GM11168 (cell line): ENCODE results near the gene CXCL14.

Source experiments
- in situ Hi-C: fragments of 300-500 bp; cut with MboI; formaldehyde crosslinking; loops from one replicate; pipeline ENCODE4 v1.12.0; 2022; ENCODE audit warnings: low sequenced_read_pairs; ENCODE audit not compliant: unreplicated experiment

Gene CXCL14

GRCh38 chr5:135578685-135579341, at the start of gene CXCL14:
CXCL14 (minus strand) TSS chr5:135578991; CDS start chr5:135578778, 213 bp downstream.
- in situ Hi-C loops = no loop called here

- in situ Hi-C loops = no loop called here
Measured at GRCh38 chr5:135626636-135627035, 47.8 kb upstream of the CXCL14 start.

- in situ Hi-C loops = no loop called here
Measured at GRCh38 chr5:135625961-135626360, 47.2 kb upstream of the CXCL14 start.

- in situ Hi-C loops = no loop called here
Measured at GRCh38 chr5:135625486-135625885, 46.7 kb upstream of the CXCL14 start.

GRCh38 chr5:135625061-135625460, 46.3 kb upstream of the CXCL14 start:
- in situ Hi-C loops = no loop called here

GRCh38 chr5:135623186-135623715, 44.5 kb upstream of the CXCL14 start:
- in situ Hi-C loops = no loop called here

- in situ Hi-C loops = no loop called here
Measured at GRCh38 chr5:135615581-135616260, 36.9 kb upstream of the CXCL14 start.

GRCh38 chr5:135615171-135615570, 36.4 kb upstream of the CXCL14 start:
- in situ Hi-C loops = no loop called here

- in situ Hi-C loops = no loop called here
Measured at GRCh38 chr5:135609981-135610380, 31.2 kb upstream of the CXCL14 start.

- in situ Hi-C loops = no loop called here
Measured at GRCh38 chr5:135608761-135609443, 30.1 kb upstream of the CXCL14 start.

- in situ Hi-C loops = no loop called here
Measured at GRCh38 chr5:135608361-135608760, 29.6 kb upstream of the CXCL14 start.

GRCh38 chr5:135606431-135606830, 27.6 kb upstream of the CXCL14 start:
- in situ Hi-C loops = no loop called here

GRCh38 chr5:135605221-135605620, 26.4 kb upstream of the CXCL14 start:
- in situ Hi-C loops = no loop called here

GRCh38 chr5:135604056-135604455, 25.3 kb upstream of the CXCL14 start:
- in situ Hi-C loops = no loop called here

- in situ Hi-C loops = no loop called here
Measured at GRCh38 chr5:135602882-135603721, 24.3 kb upstream of the CXCL14 start.

- in situ Hi-C loops = no loop called here
Measured at GRCh38 chr5:135601466-135601865, 22.7 kb upstream of the CXCL14 start.

GRCh38 chr5:135600971-135601381, 22.2 kb upstream of the CXCL14 start:
- in situ Hi-C loops = no loop called here

- in situ Hi-C loops = no loop called here
Measured at GRCh38 chr5:135600152-135600570, 21.4 kb upstream of the CXCL14 start.

- in situ Hi-C loops = no loop called here
Measured at GRCh38 chr5:135599421-135600151, 20.8 kb upstream of the CXCL14 start.
